Measurements from ENCODE around the gene CHST15. TPM values are rescaled to one million over a fixed set of nuclear protein-coding genes. Genes with fewer than 3 reads are reported as not detected.

Gene CHST15
- total and polyA plus RNA-seq, 2 of the 4 experiments (the other 2 are of a cell fraction), result 0.14 to 0.18 TPM

- Histone ChIP-seq H3K4me1 (ENCODE audit: control insufficient read depth, insufficient read depth, low read length) (no peaks in the 10 kb centered on the region), H2BK120ac (ENCODE audit: low read depth, low read length) (no peak overlapping the region)
- 86% methylated on average over 2 of the region's 14 CpGs; no CpG with 5 or more reads in 1 of the 2 experiments for WGBS, 2 experiments (ENCODE audit: extremely low coverage in 2 of 2, insufficient read length in 1 of 2)
Measured at GRCh38 chr10:124086097-124086710, 7.2 kb downstream of the CHST15 start.

More at GRCh38 chr10:124086097-124086710, 7.2 kb downstream of the CHST15 start:
- Histone ChIP-seq H4K5ac (ENCODE audit: low read depth, low read length) (no peak overlapping the region), H2BK5ac (ENCODE audit: low read depth, low read length, poor library complexity, severe bottlenecking) (no peak overlapping the region), H3K4me2 (ENCODE audit: low read depth, low read length) (no peak overlapping the region), H2BK15ac (ENCODE audit: low read depth, low read length) (no peak overlapping the region), H3K27ac (ENCODE audit: insufficient read depth, low read length) (no peak overlapping the region), H4K8ac (ENCODE audit: low read depth in 2 of 2, low read length in 2 of 2) (no peak overlapping the region), H3K4me3 (ENCODE audit: insufficient read depth, low read depth, low read length) (no peak overlapping the region), H4K91ac (ENCODE audit: insufficient read depth, low read depth, low read length) (no peak overlapping the region), H3K79me1 (ENCODE audit: low read depth in 1 of 2, low read length in 2 of 2) (no peaks in the 10 kb centered on the region), H3K56ac (ENCODE audit: extremely low read depth, insufficient read depth, low read length) (no peak overlapping the region), H3K36me3 (ENCODE audit: control insufficient read depth, insufficient read depth, low read length) (no peaks in the 10 kb centered on the region), H3K14ac (replicated peaks; ENCODE audit: low read depth, low read length) (no peak overlapping the region), H3K9me1 (ENCODE audit: insufficient read depth, low read length) (no peaks in the 10 kb centered on the region), H2AFZ (replicated peaks; ENCODE audit: low read length, poor library complexity) (no peak overlapping the region), H2BK20ac (ENCODE audit: low read depth, low read length) (no peak overlapping the region), H4K20me1 (ENCODE audit: insufficient read depth, low read length) (no peaks in the 10 kb centered on the region), H3K4ac (ENCODE audit: low read depth, low read length) (no peak overlapping the region), H3K9me3 (ENCODE audit: control insufficient read depth, insufficient read depth, low read length) (no peaks in the 10 kb centered on the region; the same call in none of the 2 replicates), H3K23ac (ENCODE audit: low read depth, low read length) (no peak overlapping the region), H2AK9ac (replicated peaks; ENCODE audit: low read depth, low read length, poor library complexity) (no peak overlapping the region), H3K18ac (ENCODE audit: low read depth, low read length) (no peak overlapping the region), H2AK5ac (ENCODE audit: low read depth, low read length) (no peak overlapping the region), H3K27me3 (ENCODE audit: control insufficient read depth, insufficient read depth, low read length) (peaks cover 7% of the 10 kb centered on the region; the same call in 1 of the 2 replicates), H3K9ac (ENCODE audit: low read depth, low read length) (no peak overlapping the region)
- in situ Hi-C loops (cut with MboI; ENCODE audit: low sequenced_read_pairs) (no loop called here), intact Hi-C loops (cut with micrococcal nuclease) (no loop called here), dilution Hi-C loops (cut with HindIII; ENCODE audit: low sequenced_read_pairs, unreplicated experiment) (no loop called here)
- POLR2A ChIA-PET (ENCODE audit: unreplicated experiment), result no interaction called here
- no TSS peak for BruUV-seq (replicated peaks)
- TF ChIP-seq, protein P1, sequence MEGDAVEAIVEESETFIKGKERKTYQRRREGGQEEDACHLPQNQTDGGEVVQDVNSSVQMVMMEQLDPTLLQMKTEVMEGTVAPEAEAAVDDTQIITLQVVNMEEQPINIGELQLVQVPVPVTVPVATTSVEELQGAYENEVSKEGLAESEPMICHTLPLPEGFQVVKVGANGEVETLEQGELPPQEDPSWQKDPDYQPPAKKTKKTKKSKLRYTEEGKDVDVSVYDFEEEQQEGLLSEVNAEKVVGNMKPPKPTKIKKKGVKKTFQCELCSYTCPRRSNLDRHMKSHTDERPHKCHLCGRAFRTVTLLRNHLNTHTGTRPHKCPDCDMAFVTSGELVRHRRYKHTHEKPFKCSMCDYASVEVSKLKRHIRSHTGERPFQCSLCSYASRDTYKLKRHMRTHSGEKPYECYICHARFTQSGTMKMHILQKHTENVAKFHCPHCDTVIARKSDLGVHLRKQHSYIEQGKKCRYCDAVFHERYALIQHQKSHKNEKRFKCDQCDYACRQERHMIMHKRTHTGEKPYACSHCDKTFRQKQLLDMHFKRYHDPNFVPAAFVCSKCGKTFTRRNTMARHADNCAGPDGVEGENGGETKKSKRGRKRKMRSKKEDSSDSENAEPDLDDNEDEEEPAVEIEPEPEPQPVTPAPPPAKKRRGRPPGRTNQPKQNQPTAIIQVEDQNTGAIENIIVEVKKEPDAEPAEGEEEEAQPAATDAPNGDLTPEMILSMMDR (conservative IDR thresholded peaks at IDR 0.05; ENCODE audit: low read depth, low read length), result no peak
- TF ChIP-seq RFX5 (IDR thresholded peaks at IDR 0.05; ENCODE audit: low read depth, low read length), result no peak
- TF ChIP-seq MXI1 (IDR thresholded peaks at IDR 0.05; ENCODE audit: borderline replicate concordance, low read depth, low read length), result no peak
- no peak for TF ChIP-seq CEBPB (IDR thresholded peaks at IDR 0.05; ENCODE audit: low read depth, low read length)
- no peak for TF ChIP-seq CHD1 (IDR thresholded peaks at IDR 0.05; ENCODE audit: low read depth, low read length)
- no peak for TF ChIP-seq RCOR1 (IDR thresholded peaks at IDR 0.05; ENCODE audit: insufficient replicate concordance, low read length)
- TF ChIP-seq MAFK (IDR thresholded peaks at IDR 0.05; ENCODE audit: low read depth, low read length), result no peak
- no peak for TF ChIP-seq ELK1 (IDR thresholded peaks at IDR 0.05; ENCODE audit: borderline replicate concordance, low read depth, low read length)
- TF ChIP-seq POLR2A (IDR thresholded peaks at IDR 0.05; ENCODE audit: low read depth, low read length), result no peak
- no peak for TF ChIP-seq NFE2L2 (IDR thresholded peaks at IDR 0.05; ENCODE audit: low read depth, low read length)
- no peak for TF ChIP-seq SMC3 (IDR thresholded peaks at IDR 0.05; ENCODE audit: low read depth, low read length)
- TF ChIP-seq, protein P2, sequence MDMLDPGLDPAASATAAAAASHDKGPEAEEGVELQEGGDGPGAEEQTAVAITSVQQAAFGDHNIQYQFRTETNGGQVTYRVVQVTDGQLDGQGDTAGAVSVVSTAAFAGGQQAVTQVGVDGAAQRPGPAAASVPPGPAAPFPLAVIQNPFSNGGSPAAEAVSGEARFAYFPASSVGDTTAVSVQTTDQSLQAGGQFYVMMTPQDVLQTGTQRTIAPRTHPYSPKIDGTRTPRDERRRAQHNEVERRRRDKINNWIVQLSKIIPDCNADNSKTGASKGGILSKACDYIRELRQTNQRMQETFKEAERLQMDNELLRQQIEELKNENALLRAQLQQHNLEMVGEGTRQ (IDR thresholded peaks at IDR 0.05; ENCODE audit: low read depth, low read length), result no peak
- no peak for TF ChIP-seq RAD21 (IDR thresholded peaks at IDR 0.05; ENCODE audit: low read length)
- TF ChIP-seq MAZ (IDR thresholded peaks at IDR 0.05; ENCODE audit: borderline replicate concordance, low read depth, low read length), result no peak
- TF ChIP-seq BHLHE40 (IDR thresholded peaks at IDR 0.05; ENCODE audit: low read depth, low read length), result no peak
- no peak for TF ChIP-seq FOS (IDR thresholded peaks at IDR 0.05; ENCODE audit: low read depth, low read length)
- no peak for ATAC-seq (ENCODE audit: low read depth)
- CTCF ChIA-PET, result interaction anchor here (0.6 kb wide), 1 partner anchor 9 kb away, joined by 4 read pairs; no protein-coding TSS in a partner anchor
- no peak for DNase-seq

Measured in IMR-90 (cell line).